GM18505 (cell line): ENCODE data around the gene TCAP.
"Not testable (repeated sequence)": the region's sequence is repeated elsewhere in the genome, so short reads cannot be mapped to it uniquely, and the experiment has no call there.

Experiments used
- ATAC-seq: cut with Tn5 transposase; IDR thresholded peaks from one replicate; pipeline ENCODE4 v1.9.1; 2021; ENCODE audit not compliant: unreplicated experiment
- POLR2A ChIP-seq: IDR thresholded peaks from 4 replicates; pipeline ENCODE4 v1.6.1; 2011; ENCODE audit warnings: borderline replicate concordance; ENCODE audit not compliant: insufficient read depth, insufficient read length; ENCODE audit errors: extremely low read depth

TCAP gene

GRCh38 chr17:39679521-39680192 lies 14.5 kb downstream of the TCAP start:
- no peak for ATAC-seq
- no peak for TF ChIP-seq POLR2A

- TF ChIP-seq POLR2A, result no peak
- ATAC-seq, result no peak
Observed at GRCh38 chr17:39683295-39683939, 18.3 kb downstream of the TCAP start.

GRCh38 chr17:39684369-39685192 lies 19.4 kb downstream of the TCAP start:
- ATAC-seq, result no peak
- no peak for TF ChIP-seq POLR2A

GRCh38 chr17:39687101-39687545 lies 22.0 kb downstream of the TCAP start:
- no peak for ATAC-seq
- TF ChIP-seq POLR2A, result no peak

- peak; percentile 85 for ATAC-seq
- TF ChIP-seq POLR2A, result peak; percentile 88
Observed at GRCh38 chr17:39687546-39688474, 22.7 kb downstream of the TCAP start, which contains the start of gene PGAP3. Gene PGAP3 (minus strand): TSS chr17:39688057. CDS start chr17:39688014, 43 bp downstream.

GRCh38 chr17:39688475-39688835 lies 23.3 kb downstream of the TCAP start:
- ATAC-seq, result no peak
- TF ChIP-seq POLR2A, result no peak

GRCh38 chr17:39688945-39689344 lies 23.8 kb downstream of the TCAP start:
- ATAC-seq, result no peak
- TF ChIP-seq POLR2A, result no peak

- ATAC-seq, result no peak
- TF ChIP-seq POLR2A, result no peak
Observed at GRCh38 chr17:39694593-39694992, 29.4 kb downstream of the TCAP start.

GRCh38 chr17:39695089-39695474 lies 29.9 kb downstream of the TCAP start:
- TF ChIP-seq POLR2A, result no peak
- ATAC-seq, result no peak

- ATAC-seq, result no peak
- TF ChIP-seq POLR2A, result no peak
Observed at GRCh38 chr17:39696731-39697130, 31.6 kb downstream of the TCAP start.

- ATAC-seq, result no peak
- TF ChIP-seq POLR2A, result no peak
Observed at GRCh38 chr17:39697961-39698360, 32.8 kb downstream of the TCAP start.

GRCh38 chr17:39699157-39699817 lies 34.1 kb downstream of the TCAP start:
- ATAC-seq, result not testable (repeated sequence)

GRCh38 chr17:39699818-39700147 lies 34.6 kb downstream of the TCAP start, which contains the start of gene ERBB2:
Gene ERBB2 (plus strand): TSS chr17:39700064. CDS start chr17:39700239, 175 bp downstream.
- TF ChIP-seq POLR2A, result no peak
- ATAC-seq, result no peak
